Left lung (tissue), 10 donors: ENCODE results near the gene KRT6A. TPM values are rescaled to one million over a fixed set of nuclear protein-coding genes. Genes with fewer than 3 reads are reported as not detected.

Experiments used
- ATAC-seq: fragments of 200-7000 bp; cut with Tn5 transposase; one replicate; pipeline ENCODE4 v1.9.1; 2020; ENCODE audit warnings: moderate library complexity
- DNase-seq, 4 donors: peaks; one replicate each; pipeline ENCODE4 v3.0.0-alpha.2; 2013 to 2020
- H3K27ac ChIP-seq, 2 donors: fragments of 200-600 bp; sonication (generic) in 1 of 2; one replicate each; pipeline versions ENCODE4 v1.5.0 to v1.8.0; 2020 to 2021
- H3K27me3 ChIP-seq, 2 donors: fragments of 200-600 bp; sonication (generic) in 1 of 2; one replicate each; pipeline versions ENCODE4 v1.5.0 to v1.8.0; 2020 to 2021
- H3K36me3 ChIP-seq, 2 donors: fragments of 200-600 bp; sonication (generic) in 1 of 2; one replicate each; pipeline versions ENCODE4 v1.5.0 to v1.8.0; 2020 to 2021
- H3K4me1 ChIP-seq, 2 donors: fragments of 200-600 bp; one replicate each; pipeline ENCODE4 v1.8.0; 2021
- H3K4me3 ChIP-seq, 2 donors: fragments of 200-600 bp; sonication (generic) in 1 of 2; one replicate each; pipeline versions ENCODE4 v1.5.0 to v1.8.0; 2020 to 2021; ENCODE audit warnings: mild to moderate bottlenecking in 1 of 2
- H3K9me3 ChIP-seq, 2 donors: fragments of 200-600 bp; sonication (generic) in 1 of 2; one replicate each; pipeline versions ENCODE4 v1.5.0 to v1.8.0; 2020 to 2021
- intact Hi-C, 2 donors: fragments of 100-400 bp; cut with DNase I; formaldehyde crosslinking; loops; one replicate each; pipeline versions ENCODE4 v1.11.2 to v1.14.2; 2022
- polyA plus RNA-seq, 6 donors: library from polyadenylated mRNA; unstranded; fragments of 120-200 nt; gene quantifications; one replicate each; pipeline ENCODE4 v1.2.1, GENCODE V29; 2013; ENCODE audit not compliant: insufficient read length in 6 of 6
- total RNA-seq, 2 donors: library from RNA; stranded (reverse); fragmentation: NEBNext Ultra II Directional; extraction: Animal tissue kit (Norgen Biotek cat#: 25700); gene quantifications; one replicate each; pipeline ENCODE4 v1.2.1, GENCODE V29; 2021
- TF ChIP-seq, protein P1 (sequence below), 2 donors: fragments of 200-600 bp; sonication (generic) in 1 of 2; IDR thresholded peaks; one replicate each; pipeline versions ENCODE4 v1.5.0 to v1.8.0; 2021; ENCODE audit warnings: antibody characterized with exemption in 2 of 2
- donor health status: DM: no; HTN: yes; CAD: no.
- donor health status: DM: no; HTN: no; CAD: no.

KRT6A gene
- total and polyA plus RNA-seq, 8 donors: 24.4 to 32.0 TPM; not detected in 6

DNA sequence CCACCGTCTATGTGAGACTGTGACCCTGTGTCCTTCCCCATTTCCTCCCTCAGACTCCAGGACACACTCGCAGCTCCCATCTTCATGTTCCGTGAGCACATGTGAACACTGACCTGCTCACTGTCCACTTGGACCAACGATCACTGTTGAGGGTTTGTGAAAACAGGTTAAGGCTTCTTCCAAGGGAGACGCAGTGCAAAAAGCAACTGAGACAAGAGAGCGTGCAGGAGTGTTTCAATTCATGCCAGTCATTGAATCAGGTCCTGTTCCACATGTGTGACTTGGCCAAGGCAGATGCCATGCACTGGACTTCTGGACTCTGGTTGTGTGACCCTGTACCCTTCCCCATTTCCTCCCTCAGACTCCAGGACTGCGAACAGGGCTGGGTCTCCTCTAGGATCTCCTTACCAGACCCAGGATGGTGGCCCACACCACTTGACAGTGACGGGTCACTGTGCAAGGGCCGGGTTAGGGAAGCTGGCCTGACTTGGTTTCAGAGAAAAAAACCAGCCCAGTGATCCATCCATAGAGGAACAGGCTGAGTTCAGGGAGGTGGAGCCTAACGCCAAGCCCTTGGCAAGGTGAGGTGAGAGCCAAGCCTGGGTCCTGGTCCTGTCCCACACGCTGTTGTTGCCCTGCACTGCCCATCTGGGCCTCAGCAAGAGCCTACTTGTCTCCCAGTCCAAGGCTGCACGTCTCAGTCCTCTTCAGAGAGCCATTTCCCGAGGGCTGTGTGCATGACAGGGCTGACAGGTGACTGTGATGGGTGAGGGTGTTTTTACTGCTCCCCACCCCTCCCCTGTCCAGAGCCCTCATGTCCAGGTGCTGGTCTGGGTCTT is 32.8 kb upstream of the KRT6A start:
- DNase-seq (no peak), ATAC-seq (no peak)
- no peak overlapping the region for H3K27ac ChIP-seq
- no peaks in the 10 kb centered on the region for H3K36me3 ChIP-seq
- intact Hi-C loops: no loop called here
- no peak overlapping the region for H3K4me3 ChIP-seq
- no peaks in the 10 kb centered on the region for H3K4me1 ChIP-seq
- no peaks in the 10 kb centered on the region for H3K9me3 ChIP-seq
- TF ChIP-seq, protein P1, sequence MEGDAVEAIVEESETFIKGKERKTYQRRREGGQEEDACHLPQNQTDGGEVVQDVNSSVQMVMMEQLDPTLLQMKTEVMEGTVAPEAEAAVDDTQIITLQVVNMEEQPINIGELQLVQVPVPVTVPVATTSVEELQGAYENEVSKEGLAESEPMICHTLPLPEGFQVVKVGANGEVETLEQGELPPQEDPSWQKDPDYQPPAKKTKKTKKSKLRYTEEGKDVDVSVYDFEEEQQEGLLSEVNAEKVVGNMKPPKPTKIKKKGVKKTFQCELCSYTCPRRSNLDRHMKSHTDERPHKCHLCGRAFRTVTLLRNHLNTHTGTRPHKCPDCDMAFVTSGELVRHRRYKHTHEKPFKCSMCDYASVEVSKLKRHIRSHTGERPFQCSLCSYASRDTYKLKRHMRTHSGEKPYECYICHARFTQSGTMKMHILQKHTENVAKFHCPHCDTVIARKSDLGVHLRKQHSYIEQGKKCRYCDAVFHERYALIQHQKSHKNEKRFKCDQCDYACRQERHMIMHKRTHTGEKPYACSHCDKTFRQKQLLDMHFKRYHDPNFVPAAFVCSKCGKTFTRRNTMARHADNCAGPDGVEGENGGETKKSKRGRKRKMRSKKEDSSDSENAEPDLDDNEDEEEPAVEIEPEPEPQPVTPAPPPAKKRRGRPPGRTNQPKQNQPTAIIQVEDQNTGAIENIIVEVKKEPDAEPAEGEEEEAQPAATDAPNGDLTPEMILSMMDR (IDR thresholded peaks at IDR 0.05): no peak
- H3K27me3 ChIP-seq: peaks cover 0 to 44% of the 10 kb centered on the region in 2 donors

GRCh38 chr12:52524898-52525591 is 32.0 kb upstream of the KRT6A start:
- Histone ChIP-seq H3K27me3 (peaks cover 0 to 52% of the 10 kb centered on the region in 2 donors), H3K9me3 (no peaks in the 10 kb centered on the region), H3K4me1 (no peaks in the 10 kb centered on the region), H3K27ac (no peak overlapping the region), H3K4me3 (no peak overlapping the region), H3K36me3 (no peaks in the 10 kb centered on the region)
- intact Hi-C loops: no loop called here
- TF ChIP-seq, protein P1 (IDR thresholded peaks at IDR 0.05): no peak
- no peak for ATAC-seq
- DNase-seq: no peak

GRCh38 chr12:52524241-52524897 is 31.3 kb upstream of the KRT6A start:
- H3K9me3 ChIP-seq: no peaks in the 10 kb centered on the region
- intact Hi-C loops: no loop called here
- ATAC-seq (no peak), DNase-seq (no peak)
- no peaks in the 10 kb centered on the region for H3K36me3 ChIP-seq
- H3K27me3 ChIP-seq: peaks cover 0 to 57% of the 10 kb centered on the region in 2 donors
- TF ChIP-seq, protein P1 (IDR thresholded peaks at IDR 0.05): no peak
- H3K4me1 ChIP-seq: no peaks in the 10 kb centered on the region
- H3K4me3 ChIP-seq: no peak overlapping the region
- H3K27ac ChIP-seq: no peak overlapping the region

GRCh38 chr12:52523824-52524223 is 30.8 kb upstream of the KRT6A start:
- no peaks in the 10 kb centered on the region for H3K36me3 ChIP-seq
- no peak overlapping the region for H3K27ac ChIP-seq
- intact Hi-C loops: no loop called here
- TF ChIP-seq, protein P1 (IDR thresholded peaks at IDR 0.05): no peak
- H3K9me3 ChIP-seq: no peaks in the 10 kb centered on the region
- no peak overlapping the region for H3K4me3 ChIP-seq
- no peak for ATAC-seq
- no peaks in the 10 kb centered on the region for H3K4me1 ChIP-seq
- DNase-seq: no peak
- H3K27me3 ChIP-seq: peaks cover 0 to 57% of the 10 kb centered on the region in 2 donors
